ENCODE data around the gene PPP2R2C. TPM values are rescaled to one million over a fixed set of nuclear protein-coding genes. Genes with fewer than 3 reads are reported as not detected.

Gene PPP2R2C
- total RNA-seq, 1 experiment from 2014 or later: 32.9 TPM

DNA sequence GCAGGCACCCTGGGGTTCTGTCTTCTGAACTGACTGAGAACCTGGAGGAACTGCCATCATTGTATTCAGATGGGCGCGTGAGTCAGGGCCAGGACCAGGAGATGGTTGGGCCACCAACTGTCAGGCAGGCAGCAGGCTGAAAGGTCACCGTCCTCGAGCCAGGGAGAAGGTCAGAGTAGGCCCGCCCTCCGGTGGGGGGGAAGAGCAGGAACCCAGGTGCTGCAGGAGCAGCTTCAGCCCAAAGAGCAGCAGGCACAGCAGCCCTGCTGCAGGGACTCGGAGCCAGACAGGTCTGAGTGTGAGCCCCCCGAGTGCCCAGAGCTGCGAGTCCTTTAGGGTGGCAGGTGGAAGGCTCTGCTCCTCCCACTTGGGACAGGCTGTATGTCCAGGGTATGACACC, 176.4 kb downstream of the PPP2R2C start:
- intact Hi-C loops (cut with micrococcal nuclease): no loop called here
- no peak overlapping the region for H3K27ac ChIP-seq (ENCODE audit: low read depth, low read length)
- H4K20me1 ChIP-seq (ENCODE audit: insufficient read depth): no peaks in the 10 kb centered on the region
- H3K4me2 ChIP-seq (ENCODE audit: low read length): no peak overlapping the region
- CTCF ChIA-PET: no interaction called here
- no peak overlapping the region for H3K4me3 ChIP-seq (replicated peaks in 1 of 2; ENCODE audit: low read depth in 1 of 2, low read length in 2 of 2)
- no peaks in the 10 kb centered on the region for H3K36me3 ChIP-seq (ENCODE audit: control insufficient read depth in 1 of 2, insufficient read depth in 2 of 2, low read length in 2 of 2)
- RAD21 ChIA-PET (ENCODE audit: low non-redundant PET in 1 of 2, low total read pairs in 2 of 2, uncharacterized antibody in 2 of 2, unreplicated experiment in 2 of 2): no interaction called here
- no TSS peak for BruUV-seq (replicated peaks)
- POLR2A ChIA-PET: no interaction called here
- no peak overlapping the region for H3K9ac ChIP-seq (ENCODE audit: low read length)
- no peaks in the 10 kb centered on the region for H3K9me2 ChIP-seq (ENCODE audit: insufficient read depth)
- no peaks in the 10 kb centered on the region for H3K79me2 ChIP-seq (ENCODE audit: insufficient read depth, low read length)
- TF ChIP-seq POLR2A (IDR thresholded peaks at IDR 0.05; ENCODE audit: borderline replicate concordance, extremely low read depth, insufficient read depth, insufficient read length) (no peak), TCF7L2 (IDR thresholded peaks at IDR 0.05; ENCODE audit: borderline replicate concordance, extremely low read depth, insufficient read depth, insufficient read length) (no peak), EGR1 (IDR thresholded peaks at IDR 0.05; ENCODE audit: low read depth) (no peak), ELF1 (IDR thresholded peaks at IDR 0.05; ENCODE audit: borderline replicate concordance, low read depth) (no peak), JUND (IDR thresholded peaks at IDR 0.05) (no peak), ZFX (IDR thresholded peaks at IDR 0.05) (no peak), CBX3 (IDR thresholded peaks at IDR 0.05; ENCODE audit: low read depth) (no peak)
- TF ChIP-seq, protein P1, sequence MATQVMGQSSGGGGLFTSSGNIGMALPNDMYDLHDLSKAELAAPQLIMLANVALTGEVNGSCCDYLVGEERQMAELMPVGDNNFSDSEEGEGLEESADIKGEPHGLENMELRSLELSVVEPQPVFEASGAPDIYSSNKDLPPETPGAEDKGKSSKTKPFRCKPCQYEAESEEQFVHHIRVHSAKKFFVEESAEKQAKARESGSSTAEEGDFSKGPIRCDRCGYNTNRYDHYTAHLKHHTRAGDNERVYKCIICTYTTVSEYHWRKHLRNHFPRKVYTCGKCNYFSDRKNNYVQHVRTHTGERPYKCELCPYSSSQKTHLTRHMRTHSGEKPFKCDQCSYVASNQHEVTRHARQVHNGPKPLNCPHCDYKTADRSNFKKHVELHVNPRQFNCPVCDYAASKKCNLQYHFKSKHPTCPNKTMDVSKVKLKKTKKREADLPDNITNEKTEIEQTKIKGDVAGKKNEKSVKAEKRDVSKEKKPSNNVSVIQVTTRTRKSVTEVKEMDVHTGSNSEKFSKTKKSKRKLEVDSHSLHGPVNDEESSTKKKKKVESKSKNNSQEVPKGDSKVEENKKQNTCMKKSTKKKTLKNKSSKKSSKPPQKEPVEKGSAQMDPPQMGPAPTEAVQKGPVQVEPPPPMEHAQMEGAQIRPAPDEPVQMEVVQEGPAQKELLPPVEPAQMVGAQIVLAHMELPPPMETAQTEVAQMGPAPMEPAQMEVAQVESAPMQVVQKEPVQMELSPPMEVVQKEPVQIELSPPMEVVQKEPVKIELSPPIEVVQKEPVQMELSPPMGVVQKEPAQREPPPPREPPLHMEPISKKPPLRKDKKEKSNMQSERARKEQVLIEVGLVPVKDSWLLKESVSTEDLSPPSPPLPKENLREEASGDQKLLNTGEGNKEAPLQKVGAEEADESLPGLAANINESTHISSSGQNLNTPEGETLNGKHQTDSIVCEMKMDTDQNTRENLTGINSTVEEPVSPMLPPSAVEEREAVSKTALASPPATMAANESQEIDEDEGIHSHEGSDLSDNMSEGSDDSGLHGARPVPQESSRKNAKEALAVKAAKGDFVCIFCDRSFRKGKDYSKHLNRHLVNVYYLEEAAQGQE (IDR thresholded peaks at IDR 0.05; ENCODE audit: low read depth): no peak
- TF ChIP-seq, protein P2, sequence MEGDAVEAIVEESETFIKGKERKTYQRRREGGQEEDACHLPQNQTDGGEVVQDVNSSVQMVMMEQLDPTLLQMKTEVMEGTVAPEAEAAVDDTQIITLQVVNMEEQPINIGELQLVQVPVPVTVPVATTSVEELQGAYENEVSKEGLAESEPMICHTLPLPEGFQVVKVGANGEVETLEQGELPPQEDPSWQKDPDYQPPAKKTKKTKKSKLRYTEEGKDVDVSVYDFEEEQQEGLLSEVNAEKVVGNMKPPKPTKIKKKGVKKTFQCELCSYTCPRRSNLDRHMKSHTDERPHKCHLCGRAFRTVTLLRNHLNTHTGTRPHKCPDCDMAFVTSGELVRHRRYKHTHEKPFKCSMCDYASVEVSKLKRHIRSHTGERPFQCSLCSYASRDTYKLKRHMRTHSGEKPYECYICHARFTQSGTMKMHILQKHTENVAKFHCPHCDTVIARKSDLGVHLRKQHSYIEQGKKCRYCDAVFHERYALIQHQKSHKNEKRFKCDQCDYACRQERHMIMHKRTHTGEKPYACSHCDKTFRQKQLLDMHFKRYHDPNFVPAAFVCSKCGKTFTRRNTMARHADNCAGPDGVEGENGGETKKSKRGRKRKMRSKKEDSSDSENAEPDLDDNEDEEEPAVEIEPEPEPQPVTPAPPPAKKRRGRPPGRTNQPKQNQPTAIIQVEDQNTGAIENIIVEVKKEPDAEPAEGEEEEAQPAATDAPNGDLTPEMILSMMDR (IDR thresholded peaks at IDR 0.05 in 2 of 3, conservative IDR thresholded peaks at IDR 0.05 in 1 of 3; ENCODE audit: borderline replicate concordance in 1 of 3, insufficient read depth in 1 of 3, low read depth in 2 of 3, low read length in 2 of 3): no peak
- TF ChIP-seq, protein P3, sequence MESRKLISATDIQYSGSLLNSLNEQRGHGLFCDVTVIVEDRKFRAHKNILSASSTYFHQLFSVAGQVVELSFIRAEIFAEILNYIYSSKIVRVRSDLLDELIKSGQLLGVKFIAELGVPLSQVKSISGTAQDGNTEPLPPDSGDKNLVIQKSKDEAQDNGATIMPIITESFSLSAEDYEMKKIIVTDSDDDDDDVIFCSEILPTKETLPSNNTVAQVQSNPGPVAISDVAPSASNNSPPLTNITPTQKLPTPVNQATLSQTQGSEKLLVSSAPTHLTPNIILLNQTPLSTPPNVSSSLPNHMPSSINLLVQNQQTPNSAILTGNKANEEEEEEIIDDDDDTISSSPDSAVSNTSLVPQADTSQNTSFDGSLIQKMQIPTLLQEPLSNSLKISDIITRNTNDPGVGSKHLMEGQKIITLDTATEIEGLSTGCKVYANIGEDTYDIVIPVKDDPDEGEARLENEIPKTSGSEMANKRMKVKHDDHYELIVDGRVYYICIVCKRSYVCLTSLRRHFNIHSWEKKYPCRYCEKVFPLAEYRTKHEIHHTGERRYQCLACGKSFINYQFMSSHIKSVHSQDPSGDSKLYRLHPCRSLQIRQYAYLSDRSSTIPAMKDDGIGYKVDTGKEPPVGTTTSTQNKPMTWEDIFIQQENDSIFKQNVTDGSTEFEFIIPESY (IDR thresholded peaks at IDR 0.05; ENCODE audit: extremely low read depth, insufficient replicate concordance, low read length): no peak
- no peak for ATAC-seq
- no peak for DNase-seq (ENCODE audit: low read depth, low spot score)
- H3K9me3 ChIP-seq (ENCODE audit: control insufficient read depth in 1 of 2, insufficient read depth in 1 of 2, low read depth in 1 of 2, low read length in 2 of 2): no peaks in the 10 kb centered on the region
- H3K4me1 ChIP-seq (ENCODE audit: control insufficient read depth in 1 of 2, insufficient read depth in 2 of 2, low read length in 2 of 2): no peaks in the 10 kb centered on the region
- no peak overlapping the region for H2AFZ ChIP-seq (ENCODE audit: low read depth, low read length, poor library complexity, severe bottlenecking)
- H3K27me3 ChIP-seq (ENCODE audit: insufficient read depth, low read length): no peaks in the 10 kb centered on the region

Data from HCT116 (cell line).